GM23248 (cell line): Measurements from ENCODE around the gene C4BPA. TPM values are rescaled to one million over a fixed set of nuclear protein-coding genes. Genes with fewer than 3 reads are reported as not detected.

Source experiments
- DNase-seq: peaks from one replicate; pipeline ENCODE4 v3.0.0-alpha.2; 2015
- H2AFZ ChIP-seq: fragments of 200-600 bp; sonication (generic); 2 replicates; pipeline ENCODE4 v1.6.1; 2016; ENCODE audit warnings: antibody characterized with exemption
- H3F3A ChIP-seq: fragments of 200-600 bp; sonication (generic); 2 replicates; pipeline ENCODE4 v1.6.1; 2016; ENCODE audit warnings: mild to moderate bottlenecking, antibody characterized with exemption, mixed run types; ENCODE audit not compliant: insufficient read depth
- H3K27ac ChIP-seq: fragments of 200-600 bp; sonication (generic); 2 replicates; pipeline ENCODE4 v1.5.1; 2016; ENCODE audit warnings: mild to moderate bottlenecking
- H3K27me3 ChIP-seq: fragments of 200-600 bp; sonication (generic); replicated peaks from 2 replicates; pipeline ENCODE4 v1.6.1; 2016; ENCODE audit warnings: mild to moderate bottlenecking; ENCODE audit not compliant: insufficient read depth
- H3K36me3 ChIP-seq: fragments of 200-600 bp; sonication (generic); 2 replicates; pipeline ENCODE4 v1.6.1; 2016; ENCODE audit warnings: low read depth, mild to moderate bottlenecking
- H3K4me1 ChIP-seq: fragments of 200-600 bp; sonication (generic); 2 replicates; pipeline ENCODE4 v1.6.1; 2016; ENCODE audit warnings: mild to moderate bottlenecking; ENCODE audit not compliant: insufficient read depth
- H3K4me2 ChIP-seq: fragments of 200-600 bp; sonication (generic); one replicate; pipeline ENCODE4 v1.6.1; 2016; ENCODE audit warnings: mild to moderate bottlenecking; ENCODE audit not compliant: unreplicated experiment
- H3K4me3 ChIP-seq: fragments of 200-600 bp; sonication (generic); 2 replicates; pipeline ENCODE4 v1.5.1; 2016; ENCODE audit warnings: mild to moderate bottlenecking
- H3K79me2 ChIP-seq: fragments of 200-600 bp; sonication (generic); 2 replicates; pipeline ENCODE4 v1.6.1; 2016; ENCODE audit warnings: mild to moderate bottlenecking; ENCODE audit not compliant: insufficient read depth
- H3K9ac ChIP-seq: fragments of 200-600 bp; sonication (generic); 2 replicates; pipeline ENCODE4 v1.6.1; 2016; ENCODE audit warnings: mild to moderate bottlenecking
- H3K9me2 ChIP-seq: fragments of 200-600 bp; sonication (generic); 2 replicates; pipeline ENCODE4 v1.6.1; 2016; ENCODE audit warnings: mixed run types, mild to moderate bottlenecking, moderate library complexity; ENCODE audit not compliant: insufficient read depth
- H3K9me3 ChIP-seq: fragments of 200-600 bp; sonication (generic); one replicate; pipeline ENCODE4 v1.6.1; 2017; ENCODE audit warnings: low read depth
- H4K20me1 ChIP-seq: fragments of 200-600 bp; sonication (generic); 2 replicates; pipeline ENCODE4 v1.6.0; 2016; ENCODE audit not compliant: insufficient read depth
- EZH2 ChIP-seq: fragments of 200-600 bp; sonication (generic); IDR thresholded peaks from 2 replicates; pipeline ENCODE4 v1.6.1; 2018; ENCODE audit warnings: antibody characterized with exemption, mild to moderate bottlenecking; ENCODE audit not compliant: insufficient read depth, poor library complexity, severe bottlenecking
- EZH2phosphoT487 ChIP-seq: fragments of 200-600 bp; sonication (generic); IDR thresholded peaks from 2 replicates; pipeline ENCODE4 v1.6.1; 2018; ENCODE audit warnings: antibody characterized with exemption, moderate library complexity, mild to moderate bottlenecking, low read depth; ENCODE audit not compliant: insufficient read depth
- WGBS, 2 experiments: methylation state at CpG; one replicate each; pipeline ENCODE4 v1.1.6; 2015 to 2017; ENCODE audit warnings: low lambda C conversion rate in 2 of 2, low coverage in 1 of 2; ENCODE audit errors: missing lambda C conversion rate in 2 of 2; 5-methylcytosine and 5-hydroxymethylcytosine counted together
- in situ Hi-C: fragments of 300-500 bp; cut with MboI; formaldehyde crosslinking; loops from 2 replicates; pipeline ENCODE4 v1.15.0; 2020
- polyA plus RNA-seq: library from polyadenylated mRNA; unstranded; fragments of >200 nt; fragmentation: Nextera tagmentation; extraction: Ambion mirVana; gene quantifications from 2 replicates; pipeline ENCODE4 v1.2.1, GENCODE V29; 2016
- total RNA-seq: library from RNA; depleted of rRNA; stranded (reverse); fragments of >200 nt; shearing (Covaris generic); gene quantifications from 2 replicates; pipeline ENCODE4 v1.2.3, GENCODE V29; 2014

Gene C4BPA
- total and polyA plus RNA-seq, 2 experiments from 2014 or later: not detected

- in situ Hi-C loops: no loop called here
- Histone ChIP-seq H3K79me2 (no peaks in the 10 kb centered on the region), H3K9me3 (no peaks in the 10 kb centered on the region), H3K4me2 (no peak overlapping the region), H4K20me1 (no peaks in the 10 kb centered on the region), H3F3A (no peaks in the 10 kb centered on the region), H3K27me3 (no peaks in the 10 kb centered on the region), H3K4me3 (no peak overlapping the region), H3K36me3 (no peaks in the 10 kb centered on the region), H2AFZ (no peak overlapping the region), H3K9ac (no peak overlapping the region), H3K9me2 (no peaks in the 10 kb centered on the region), H3K4me1 (no peaks in the 10 kb centered on the region), H3K27ac (no peak overlapping the region)
- WGBS, 2 experiments: 84 to 89% methylated on average over 5 of the region's 5 CpGs
- TF ChIP-seq EZH2: no peak
- no peak for TF ChIP-seq EZH2phosphoT487
- no peak for DNase-seq
These were observed 34.1 kb upstream of the C4BPA start for GRCh38 chr1:207069858-207070506.

DNA sequence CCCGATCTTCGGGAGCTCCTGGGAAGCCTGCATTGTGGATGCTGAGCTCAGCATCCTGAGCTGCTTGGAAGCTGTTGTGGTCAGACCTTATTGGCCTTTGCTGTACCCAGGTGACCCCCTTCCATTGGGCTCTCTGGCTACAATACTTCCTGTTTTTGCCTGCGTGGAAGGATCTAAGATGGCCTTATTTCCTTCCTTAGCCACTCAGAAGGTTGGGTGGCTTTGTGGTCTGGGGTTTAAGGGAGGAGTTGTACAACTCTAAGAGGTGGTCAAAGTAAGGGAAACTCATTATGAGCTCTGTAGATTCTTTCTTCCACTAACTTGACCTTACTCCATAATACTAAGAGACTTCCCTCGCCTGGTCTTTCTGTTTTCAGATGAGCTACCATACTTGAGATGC lies 33.2 kb upstream of the C4BPA start:
- H3K4me1 ChIP-seq: no peaks in the 10 kb centered on the region
- no peak overlapping the region for H3K4me2 ChIP-seq
- H3K9ac ChIP-seq: no peak overlapping the region
- no peak for DNase-seq
- H3K36me3 ChIP-seq: no peaks in the 10 kb centered on the region
- H3K9me3 ChIP-seq: no peaks in the 10 kb centered on the region
- 90 to 95% methylated on average over 4 of the region's 4 CpGs for WGBS, 2 experiments
- TF ChIP-seq EZH2 (no peak), EZH2phosphoT487 (no peak)
- no peaks in the 10 kb centered on the region for H3F3A ChIP-seq
- no peak overlapping the region for H3K4me3 ChIP-seq
- H3K27ac ChIP-seq: no peak overlapping the region
- H4K20me1 ChIP-seq: no peaks in the 10 kb centered on the region
- in situ Hi-C loops: no loop called here
- no peaks in the 10 kb centered on the region for H3K9me2 ChIP-seq
- no peaks in the 10 kb centered on the region for H3K27me3 ChIP-seq
- H2AFZ ChIP-seq: no peak overlapping the region
- H3K79me2 ChIP-seq: no peaks in the 10 kb centered on the region

GRCh38 chr1:207071426-207071825 lies 32.6 kb upstream of the C4BPA start:
- TF ChIP-seq EZH2: no peak
- no peak for TF ChIP-seq EZH2phosphoT487
- no peaks in the 10 kb centered on the region for H3K36me3 ChIP-seq
- H3F3A ChIP-seq: no peaks in the 10 kb centered on the region
- no peak overlapping the region for H3K4me2 ChIP-seq
- no peaks in the 10 kb centered on the region for H4K20me1 ChIP-seq
- no peaks in the 10 kb centered on the region for H3K4me1 ChIP-seq
- no peaks in the 10 kb centered on the region for H3K9me3 ChIP-seq
- in situ Hi-C loops: no loop called here
- no peaks in the 10 kb centered on the region for H3K9me2 ChIP-seq
- H3K4me3 ChIP-seq: no peak overlapping the region
- no peaks in the 10 kb centered on the region for H3K27me3 ChIP-seq
- no peaks in the 10 kb centered on the region for H3K79me2 ChIP-seq
- no peak overlapping the region for H3K9ac ChIP-seq
- H3K27ac ChIP-seq: no peak overlapping the region
- H2AFZ ChIP-seq: no peak overlapping the region
- 87 to 91% methylated on average over 6 of the region's 6 CpGs for WGBS, 2 experiments
- DNase-seq: no peak

- Histone ChIP-seq H3K27ac (no peak overlapping the region), H3K4me2 (no peak overlapping the region), H3K4me3 (no peak overlapping the region), H3K9me2 (no peaks in the 10 kb centered on the region), H4K20me1 (no peaks in the 10 kb centered on the region), H3K9ac (no peak overlapping the region), H3K9me3 (no peaks in the 10 kb centered on the region), H2AFZ (no peak overlapping the region), H3F3A (no peaks in the 10 kb centered on the region), H3K36me3 (no peaks in the 10 kb centered on the region), H3K79me2 (no peaks in the 10 kb centered on the region), H3K4me1 (no peaks in the 10 kb centered on the region), H3K27me3 (no peaks in the 10 kb centered on the region)
- in situ Hi-C loops: no loop called here
- WGBS, 2 experiments: 84 to 86% methylated on average over 8 of the region's 8 CpGs
- no peak for TF ChIP-seq EZH2
- no peak for TF ChIP-seq EZH2phosphoT487
- DNase-seq: no peak
These were observed 31.8 kb upstream of the C4BPA start for GRCh38 chr1:207072233-207072632.
